ENCODE data around the gene CFAP68.
A peak's percentile ranks its signal among the peaks of the same experiment; 100 is the strongest.

The CFAP68 gene

GRCh38 chr11:111860257-111860656, 19.1 kb upstream of the CFAP68 start:
- no peak for DNase-seq (ENCODE audit: low spot score)
- TF ChIP-seq, protein P1, sequence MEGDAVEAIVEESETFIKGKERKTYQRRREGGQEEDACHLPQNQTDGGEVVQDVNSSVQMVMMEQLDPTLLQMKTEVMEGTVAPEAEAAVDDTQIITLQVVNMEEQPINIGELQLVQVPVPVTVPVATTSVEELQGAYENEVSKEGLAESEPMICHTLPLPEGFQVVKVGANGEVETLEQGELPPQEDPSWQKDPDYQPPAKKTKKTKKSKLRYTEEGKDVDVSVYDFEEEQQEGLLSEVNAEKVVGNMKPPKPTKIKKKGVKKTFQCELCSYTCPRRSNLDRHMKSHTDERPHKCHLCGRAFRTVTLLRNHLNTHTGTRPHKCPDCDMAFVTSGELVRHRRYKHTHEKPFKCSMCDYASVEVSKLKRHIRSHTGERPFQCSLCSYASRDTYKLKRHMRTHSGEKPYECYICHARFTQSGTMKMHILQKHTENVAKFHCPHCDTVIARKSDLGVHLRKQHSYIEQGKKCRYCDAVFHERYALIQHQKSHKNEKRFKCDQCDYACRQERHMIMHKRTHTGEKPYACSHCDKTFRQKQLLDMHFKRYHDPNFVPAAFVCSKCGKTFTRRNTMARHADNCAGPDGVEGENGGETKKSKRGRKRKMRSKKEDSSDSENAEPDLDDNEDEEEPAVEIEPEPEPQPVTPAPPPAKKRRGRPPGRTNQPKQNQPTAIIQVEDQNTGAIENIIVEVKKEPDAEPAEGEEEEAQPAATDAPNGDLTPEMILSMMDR (IDR thresholded peaks at IDR 0.05; ENCODE audit: extremely low read depth, insufficient read depth, missing control alignments): no peak
- in situ Hi-C loops (cut with MboI; ENCODE audit: low pct_unique_long_range_greater_than_20kb, low sequenced_read_pairs, unreplicated experiment): no loop called here

DNA sequence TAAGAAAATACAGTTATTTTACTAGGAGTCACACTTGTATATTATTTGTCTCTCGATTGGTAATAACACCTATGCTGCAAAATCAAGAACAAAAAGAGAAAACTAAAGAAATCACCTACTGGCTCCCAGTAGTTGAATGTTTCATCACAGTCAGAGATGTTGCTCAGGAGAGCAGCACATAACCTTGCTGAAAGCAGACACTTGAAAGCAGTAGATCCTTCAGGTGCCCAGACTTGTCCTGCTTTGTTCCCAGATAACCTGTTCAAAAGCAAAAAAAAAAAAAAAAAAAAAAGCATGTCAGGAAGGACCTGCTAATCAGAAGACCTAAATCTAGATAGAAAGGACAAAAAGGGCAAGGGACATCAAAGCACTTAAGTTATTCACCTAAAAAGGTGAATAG, 9.2 kb upstream of the CFAP68 start:
- no peak for DNase-seq (ENCODE audit: low spot score)
- in situ Hi-C loops (cut with MboI; ENCODE audit: low pct_unique_long_range_greater_than_20kb, low sequenced_read_pairs, unreplicated experiment): no loop called here
- TF ChIP-seq, protein P1 (IDR thresholded peaks at IDR 0.05; ENCODE audit: extremely low read depth, insufficient read depth, missing control alignments): no peak

DNA sequence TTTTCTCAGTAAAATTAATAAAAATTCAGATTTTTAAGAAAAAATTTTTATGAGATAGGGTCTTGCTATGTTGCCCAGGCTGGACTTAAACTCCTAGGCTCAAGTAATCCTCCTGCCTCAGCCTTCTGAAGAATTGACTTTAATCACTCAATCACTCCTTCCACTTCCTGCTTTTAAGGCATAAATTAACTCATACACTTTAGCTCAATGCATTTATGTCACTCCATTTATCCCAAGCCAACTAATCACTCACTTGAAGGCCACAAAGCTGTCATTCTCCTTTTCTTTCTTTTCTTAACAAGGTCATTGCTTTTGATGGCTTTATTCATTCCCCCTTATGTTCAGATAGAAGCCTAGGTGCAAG, 8.8 kb upstream of the CFAP68 start:
- TF ChIP-seq, protein P1 (IDR thresholded peaks at IDR 0.05; ENCODE audit: extremely low read depth, insufficient read depth, missing control alignments): no peak
- in situ Hi-C loops (cut with MboI; ENCODE audit: low pct_unique_long_range_greater_than_20kb, low sequenced_read_pairs, unreplicated experiment): no loop called here
- DNase-seq (ENCODE audit: low spot score): no peak

- TF ChIP-seq, protein P1 (IDR thresholded peaks at IDR 0.05; ENCODE audit: extremely low read depth, insufficient read depth, missing control alignments): no peak
- peak; percentile 89 for DNase-seq (ENCODE audit: low spot score)
- in situ Hi-C loops (cut with MboI; ENCODE audit: low pct_unique_long_range_greater_than_20kb, low sequenced_read_pairs, unreplicated experiment): no loop called here
Measured at GRCh38 chr11:111870886-111871692, 8.3 kb upstream of the CFAP68 start, which contains the start of gene ALG9. ALG9 (minus strand) TSS chr11:111871581; CDS start chr11:111871482, 99 bp downstream.

DNA sequence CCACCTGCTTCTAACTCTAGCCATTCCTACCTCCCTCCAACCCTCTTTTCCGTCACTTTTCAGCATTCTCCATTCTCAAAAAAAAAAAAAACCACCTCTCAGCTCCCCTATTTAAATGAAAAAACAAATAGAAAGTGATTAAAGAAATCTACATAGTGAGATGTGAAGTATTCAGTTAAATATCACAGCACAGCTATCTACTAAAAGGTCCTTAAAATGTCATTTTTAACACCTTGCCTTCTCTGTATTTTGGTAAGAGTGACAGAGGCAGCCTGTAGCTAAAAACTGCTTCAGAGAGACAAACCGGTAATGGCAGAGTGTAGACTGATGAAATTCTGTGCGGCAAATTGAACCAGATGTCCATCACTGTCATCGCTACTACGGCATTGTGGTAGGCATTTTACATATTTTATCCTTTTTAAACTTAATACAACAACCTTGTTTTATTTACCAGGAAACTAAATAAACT, 7.6 kb upstream of the CFAP68 start:
- in situ Hi-C loops (cut with MboI; ENCODE audit: low pct_unique_long_range_greater_than_20kb, low sequenced_read_pairs, unreplicated experiment): no loop called here
- TF ChIP-seq, protein P1 (IDR thresholded peaks at IDR 0.05; ENCODE audit: extremely low read depth, insufficient read depth, missing control alignments): no peak
- DNase-seq (ENCODE audit: low spot score): peak; percentile 12

GRCh38 chr11:111878385-111878848, 924 bp upstream of the CFAP68 start:
- no peak for DNase-seq (ENCODE audit: low spot score)
- in situ Hi-C loops (cut with MboI; ENCODE audit: low pct_unique_long_range_greater_than_20kb, low sequenced_read_pairs, unreplicated experiment): no loop called here
- TF ChIP-seq, protein P1 (IDR thresholded peaks at IDR 0.05; ENCODE audit: extremely low read depth, insufficient read depth, missing control alignments): no peak

Measured in GM13977 (cell line).